Mesenchymal stem cell (in vitro differentiated cells and primary cell): Measurements from ENCODE around the gene RBM14.
"Not testable (repeated sequence)": the region's sequence is repeated elsewhere in the genome, so short reads cannot be mapped to it uniquely, and the experiment has no call there.

ENCODE experiments used
- DNase-seq: peaks from one replicate; pipeline ENCODE4 v3.0.0-alpha.2; 2013
- H2AFZ ChIP-seq: one replicate; pipeline ENCODE4 v1.6.1; 2013; ENCODE audit warnings: low read depth, mild to moderate bottlenecking, control low read depth, inconsistent platforms, low read length, moderate library complexity
- H2AK5ac ChIP-seq: 2 replicates; pipeline ENCODE4 v1.6.1; 2013; ENCODE audit warnings: low read length, moderate library complexity, mild to moderate bottlenecking, inconsistent platforms; ENCODE audit not compliant: severe bottlenecking
- H2BK120ac ChIP-seq: one replicate; pipeline ENCODE4 v1.6.1; 2013; ENCODE audit warnings: low read depth, mild to moderate bottlenecking, inconsistent platforms, low read length, moderate library complexity
- H2BK12ac ChIP-seq, 2 experiments: one replicate each; pipeline ENCODE4 v1.6.1; 2013; ENCODE audit warnings: inconsistent platforms in 2 of 2, low read length in 2 of 2, mild to moderate bottlenecking in 2 of 2, moderate library complexity in 2 of 2, control low read depth in 1 of 2
- H2BK15ac ChIP-seq: one replicate; pipeline ENCODE4 v1.6.1; 2013; ENCODE audit warnings: mild to moderate bottlenecking, low read depth, inconsistent platforms; ENCODE audit not compliant: poor library complexity, severe bottlenecking
- H2BK5ac ChIP-seq: 2 replicates; pipeline ENCODE4 v1.6.1; 2013; ENCODE audit warnings: low read depth, mild to moderate bottlenecking, low read length, control low read depth, inconsistent platforms; ENCODE audit not compliant: poor library complexity, severe bottlenecking
- H3K14ac ChIP-seq, 2 experiments: one replicate each; pipeline ENCODE4 v1.6.1; 2013; ENCODE audit warnings: inconsistent platforms in 2 of 2, low read length in 2 of 2, control low read depth in 1 of 2, mild to moderate bottlenecking in 1 of 2, moderate library complexity in 1 of 2
- H3K18ac ChIP-seq, 2 experiments: one replicate each; pipeline ENCODE4 v1.6.1; 2013; ENCODE audit warnings: inconsistent platforms in 2 of 2, low read length in 2 of 2, control low read depth in 1 of 2, low read depth in 1 of 2, mild to moderate bottlenecking in 1 of 2
- H3K23ac ChIP-seq, 2 experiments: one replicate each; pipeline ENCODE4 v1.6.1; 2013; ENCODE audit warnings: inconsistent platforms in 2 of 2, low read length in 2 of 2, mild to moderate bottlenecking in 2 of 2, moderate library complexity in 2 of 2, control low read depth in 1 of 2
- H3K27ac ChIP-seq: 2 replicates; pipeline ENCODE4 v1.5.1; 2013; ENCODE audit warnings: mild to moderate bottlenecking, moderate library complexity, low read length, control low read depth, inconsistent platforms; ENCODE audit not compliant: poor library complexity, severe bottlenecking
- H3K27me3 ChIP-seq, 2 experiments: 2 replicates each; pipeline versions ENCODE4 v1.6.1 to v1.7.0; 2013; ENCODE audit warnings: low read length in 2 of 2, mild to moderate bottlenecking in 2 of 2, moderate library complexity in 2 of 2, control low read depth in 1 of 2, inconsistent platforms in 1 of 2; ENCODE audit not compliant: control insufficient read depth in 1 of 2, insufficient read depth in 1 of 2
- H3K36me3 ChIP-seq, 2 experiments: 2 replicates each; pipeline versions ENCODE4 v1.6.1 to v1.7.0; 2013; ENCODE audit warnings: low read length in 2 of 2, control low read depth in 1 of 2, inconsistent platforms in 1 of 2, low read depth in 1 of 2, mild to moderate bottlenecking in 1 of 2; ENCODE audit not compliant: insufficient read depth in 2 of 2, control insufficient read depth in 1 of 2
- H3K4ac ChIP-seq, 2 experiments: one replicate each; pipeline ENCODE4 v1.6.1; 2013; ENCODE audit warnings: inconsistent platforms in 2 of 2, low read length in 2 of 2, mild to moderate bottlenecking in 2 of 2, moderate library complexity in 2 of 2, control low read depth in 1 of 2, low read depth in 1 of 2
- H3K4me1 ChIP-seq: 2 replicates; pipeline ENCODE4 v1.6.1; 2013; ENCODE audit warnings: low read depth, low read length, control low read depth; ENCODE audit not compliant: control insufficient read depth, insufficient read depth
- H3K4me2 ChIP-seq: 2 replicates; pipeline ENCODE4 v1.6.1; 2013; ENCODE audit warnings: low read length, mild to moderate bottlenecking, inconsistent platforms; ENCODE audit not compliant: poor library complexity, severe bottlenecking
- H3K4me3 ChIP-seq, 2 experiments: 2 replicates each; pipeline versions ENCODE4 v1.5.1 to v1.7.0; 2013; ENCODE audit warnings: low read length in 2 of 2, mild to moderate bottlenecking in 2 of 2, control low read depth in 1 of 2, low read depth in 1 of 2; ENCODE audit not compliant: insufficient read depth in 1 of 2
- H3K79me1 ChIP-seq: replicated peaks from 2 replicates; pipeline ENCODE4 v1.6.1; 2013; ENCODE audit warnings: mild to moderate bottlenecking, control low read depth, low read length, inconsistent platforms; ENCODE audit not compliant: poor library complexity, severe bottlenecking
- H3K9ac ChIP-seq: 2 replicates; pipeline ENCODE4 v1.7.0; 2013; ENCODE audit warnings: mild to moderate bottlenecking, low read length, moderate library complexity
- H3K9me3 ChIP-seq: 2 replicates; pipeline ENCODE4 v1.7.0; 2013; ENCODE audit warnings: mild to moderate bottlenecking, low read length; ENCODE audit not compliant: control insufficient read depth
- H4K8ac ChIP-seq: one replicate; pipeline ENCODE4 v1.6.1; 2013; ENCODE audit warnings: inconsistent platforms, mild to moderate bottlenecking, low read length, moderate library complexity
- H4K91ac ChIP-seq: one replicate; pipeline ENCODE4 v1.6.1; 2013; ENCODE audit warnings: mild to moderate bottlenecking, low read length, inconsistent platforms
- WGBS: methylation state at CpG from one replicate; pipeline ENCODE4 v1.1.7; 2013; ENCODE audit warnings: mixed read lengths; 5-methylcytosine and 5-hydroxymethylcytosine counted together

Gene RBM14

GRCh38 chr11:66586136-66586535 is 30.3 kb upstream of the RBM14 start:
- Histone ChIP-seq H3K36me3 (no peaks in the 10 kb centered on the region), H2AK5ac (no peak overlapping the region), H4K8ac (no peak overlapping the region), H3K23ac (no peak overlapping the region), H2BK5ac (no peak overlapping the region), H3K9ac (no peak overlapping the region), H2BK12ac (no peak overlapping the region), H3K4me3 (no peak overlapping the region), H2BK120ac (no peak overlapping the region), H4K91ac (no peak overlapping the region), H3K9me3 (peaks cover 5% of the 10 kb centered on the region), H3K79me1 (no peaks in the 10 kb centered on the region), H3K4ac (no peak overlapping the region), H3K14ac (no peak overlapping the region), H2AFZ (no peak overlapping the region), H3K27ac (no peak overlapping the region), H2BK15ac (no peak overlapping the region), H3K4me1 (no peaks in the 10 kb centered on the region), H3K18ac (no peak overlapping the region), H3K27me3 (peaks cover 0 to 4% of the 10 kb centered on the region in 2 experiments), H3K4me2 (no peak overlapping the region)
- DNase-seq = no peak
- 66% methylated on average over 2 of the region's 2 CpGs for WGBS

- not testable (repeated sequence) for H3K23ac ChIP-seq, H3K27me3 ChIP-seq, H2AK5ac ChIP-seq, H3K14ac ChIP-seq, H3K4me2 ChIP-seq, H2BK5ac ChIP-seq, H4K91ac ChIP-seq, H3K9me3 ChIP-seq, H3K4ac ChIP-seq, H2BK120ac ChIP-seq, H3K9ac ChIP-seq, H2AFZ ChIP-seq, DNase-seq, H3K27ac ChIP-seq, H3K18ac ChIP-seq, H2BK12ac ChIP-seq, H3K4me3 ChIP-seq, H2BK15ac ChIP-seq, H3K36me3 ChIP-seq, H4K8ac ChIP-seq
- H3K79me1 ChIP-seq = peaks cover 17% of the 10 kb centered on the region
- WGBS = 77% methylated on average over 2 of the region's 2 CpGs
- H3K4me1 ChIP-seq = peaks cover 12% of the 10 kb centered on the region
Measured at GRCh38 chr11:66589315-66589714, 27.1 kb upstream of the RBM14 start.

GRCh38 chr11:66589996-66590675 is 26.3 kb upstream of the RBM14 start:
- Histone ChIP-seq H3K9me3 (no peaks in the 10 kb centered on the region), H4K8ac (no peak overlapping the region)
- WGBS = 93% methylated on average over 6 of the region's 7 CpGs

GRCh38 chr11:66591175-66591574 is 25.3 kb upstream of the RBM14 start:
- no peak overlapping the region for H3K18ac ChIP-seq
- no peak overlapping the region for H3K23ac ChIP-seq
- peaks cover 23% of the 10 kb centered on the region for H3K79me1 ChIP-seq
- 85% methylated on average over 2 of the region's 2 CpGs for WGBS
- DNase-seq = no peak
- H3K14ac ChIP-seq = no peak overlapping the region
- H2AK5ac ChIP-seq = no peak overlapping the region
- H2AFZ ChIP-seq = no peak overlapping the region
- H3K4ac ChIP-seq = no peak overlapping the region
- no peak overlapping the region for H3K9ac ChIP-seq
- H3K4me1 ChIP-seq = peaks cover 15% of the 10 kb centered on the region
- H4K91ac ChIP-seq = no peak overlapping the region
- no peak overlapping the region for H2BK120ac ChIP-seq
- no peak overlapping the region for H2BK15ac ChIP-seq
- no peak overlapping the region for H2BK12ac ChIP-seq
- H4K8ac ChIP-seq = no peak overlapping the region
- peaks cover 0 to 6% of the 10 kb centered on the region in 2 experiments for H3K36me3 ChIP-seq
- no peak overlapping the region for H2BK5ac ChIP-seq
- H3K27me3 ChIP-seq = peaks cover 0 to 3% of the 10 kb centered on the region in 2 experiments
- no peaks in the 10 kb centered on the region for H3K9me3 ChIP-seq
- no peak overlapping the region for H3K4me2 ChIP-seq
- H3K4me3 ChIP-seq = no peak overlapping the region
- H3K27ac ChIP-seq = no peak overlapping the region

More at GRCh38 chr11:66589996-66590675, 26.3 kb upstream of the RBM14 start:
- Histone ChIP-seq H3K4me3 (no peak overlapping the region), H3K27ac (no peak overlapping the region), H2AFZ (no peak overlapping the region), H3K9ac (no peak overlapping the region), H3K27me3 (peaks cover 0 to 4% of the 10 kb centered on the region in 2 experiments), H3K4ac (no peak overlapping the region), H2AK5ac (no peak overlapping the region), H4K91ac (no peak overlapping the region), H3K4me2 (no peak overlapping the region), H3K4me1 (peaks cover 15% of the 10 kb centered on the region), H2BK15ac (no peak overlapping the region), H2BK5ac (no peak overlapping the region), H3K18ac (no peak overlapping the region), H2BK12ac (no peak overlapping the region), H3K79me1 (peaks cover 17% of the 10 kb centered on the region), H3K23ac (no peak overlapping the region), H3K36me3 (no peaks in the 10 kb centered on the region), H2BK120ac (no peak overlapping the region), H3K14ac (no peak overlapping the region)
- no peak for DNase-seq
